Stimulated activated CD8-positive, alpha-beta memory T cell treated with anti-CD3 and anti-CD28 coated beads, Interleukin-12 subunit alpha, Interleukin-12 subunit beta, amount 100 ng/mL, for 4 hours (primary cell): ENCODE measurements around the gene XXYLT1.

ENCODE experiments used
- DNase-seq: peaks from one replicate; pipeline ENCODE4 v3.0.0-alpha.2; 2020; ENCODE audit warnings: low read depth

Gene XXYLT1

GRCh38 chr3:195266428-195266827 lies 4.5 kb downstream of the XXYLT1 start:
- DNase-seq, result no peak

DNA sequence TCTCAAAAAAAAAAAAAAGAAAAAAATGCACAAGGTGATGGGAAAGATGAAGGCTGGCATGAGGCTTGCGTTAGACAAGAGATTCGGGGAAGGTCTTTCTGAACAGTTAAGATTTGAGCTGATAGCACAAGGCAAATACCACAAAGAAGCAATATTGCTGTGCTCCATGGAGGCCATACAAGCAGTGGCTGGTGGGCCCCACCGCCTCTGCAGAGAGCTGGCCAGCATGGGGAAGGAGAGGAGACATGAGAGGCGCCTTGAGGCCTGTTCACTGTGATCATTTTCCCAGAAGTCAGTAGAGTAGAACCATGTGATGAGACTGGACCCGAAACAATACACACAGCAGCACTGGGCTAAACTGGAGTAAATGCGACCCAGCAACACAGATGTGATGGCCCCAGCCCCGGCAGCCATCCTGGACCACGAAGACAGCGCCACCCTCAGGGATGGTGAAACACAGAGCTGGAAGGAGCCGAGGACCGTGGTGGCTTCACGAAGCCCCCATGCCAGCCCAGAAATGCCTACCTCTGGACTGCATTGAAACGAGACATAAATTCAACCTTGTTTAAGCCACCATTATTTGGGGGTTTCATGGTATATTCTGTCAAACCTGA lies 5.5 kb downstream of the XXYLT1 start:
- no peak for DNase-seq

- no peak for DNase-seq
These were observed 6.9 kb downstream of the XXYLT1 start for GRCh38 chr3:195263925-195264600.

- no peak for DNase-seq
These were observed 7.6 kb downstream of the XXYLT1 start for GRCh38 chr3:195263193-195263924.

- no peak for DNase-seq
These were observed 9.0 kb downstream of the XXYLT1 start for GRCh38 chr3:195261925-195262324.

- no peak for DNase-seq
These were observed 10.6 kb downstream of the XXYLT1 start for GRCh38 chr3:195260280-195260905.

DNA sequence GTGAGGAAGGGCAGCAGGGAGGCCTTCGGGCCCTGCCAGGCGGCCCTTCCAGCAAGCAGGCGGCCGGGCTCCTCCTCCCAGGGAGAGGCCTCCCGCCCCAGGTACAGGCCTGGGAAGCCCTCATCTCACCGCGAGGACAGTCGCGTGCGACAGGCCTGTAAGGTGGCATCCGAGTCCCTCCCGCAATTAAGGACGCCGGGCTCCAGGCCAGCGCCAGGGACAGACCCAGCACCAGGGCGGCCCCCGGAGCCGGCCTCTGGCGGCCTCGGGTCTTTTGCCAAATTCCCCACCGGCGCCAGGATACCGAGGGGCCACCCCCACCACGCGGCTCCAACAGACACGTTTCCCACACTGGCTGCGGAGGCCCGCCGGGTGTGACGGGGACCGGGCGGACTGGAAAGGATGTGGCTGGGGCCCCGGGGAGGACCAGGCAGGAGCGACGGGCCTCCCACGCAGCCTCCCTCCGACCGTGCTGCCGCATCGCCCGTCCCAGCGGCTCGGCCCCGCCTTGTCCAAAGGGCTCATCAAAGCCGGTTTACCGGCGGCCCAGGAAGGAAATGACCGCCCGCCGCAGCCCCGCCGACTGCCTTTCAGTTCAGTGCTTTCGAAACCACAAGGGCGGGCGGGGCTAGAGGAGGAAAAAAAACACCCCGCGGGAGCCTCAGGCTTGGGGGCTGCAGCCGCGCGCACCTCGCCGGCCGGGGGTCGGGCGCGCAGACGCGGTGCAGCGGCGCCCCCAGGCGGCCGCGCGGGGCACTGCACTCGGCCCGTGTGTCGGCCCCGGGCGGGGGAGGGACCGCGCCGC lies 11.3 kb downstream of the XXYLT1 start:
- peak; percentile 86 for DNase-seq

DNA sequence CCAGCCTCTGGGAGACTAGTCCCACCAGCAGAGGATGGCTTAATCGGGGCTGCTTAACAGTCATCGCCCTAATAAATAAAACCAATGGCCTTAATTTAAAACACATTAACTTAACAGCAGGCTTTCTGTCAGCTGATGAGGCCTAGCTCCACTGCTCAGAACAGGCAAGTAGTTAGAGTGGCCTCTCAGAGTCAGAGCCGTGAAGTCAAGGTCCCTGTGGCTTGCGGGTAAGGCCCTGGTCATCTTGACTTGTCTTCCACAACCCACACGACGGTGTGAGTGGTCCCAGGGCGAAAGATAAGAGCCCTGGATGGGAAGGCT lies 11.8 kb downstream of the XXYLT1 start:
- DNase-seq, result no peak

DNA sequence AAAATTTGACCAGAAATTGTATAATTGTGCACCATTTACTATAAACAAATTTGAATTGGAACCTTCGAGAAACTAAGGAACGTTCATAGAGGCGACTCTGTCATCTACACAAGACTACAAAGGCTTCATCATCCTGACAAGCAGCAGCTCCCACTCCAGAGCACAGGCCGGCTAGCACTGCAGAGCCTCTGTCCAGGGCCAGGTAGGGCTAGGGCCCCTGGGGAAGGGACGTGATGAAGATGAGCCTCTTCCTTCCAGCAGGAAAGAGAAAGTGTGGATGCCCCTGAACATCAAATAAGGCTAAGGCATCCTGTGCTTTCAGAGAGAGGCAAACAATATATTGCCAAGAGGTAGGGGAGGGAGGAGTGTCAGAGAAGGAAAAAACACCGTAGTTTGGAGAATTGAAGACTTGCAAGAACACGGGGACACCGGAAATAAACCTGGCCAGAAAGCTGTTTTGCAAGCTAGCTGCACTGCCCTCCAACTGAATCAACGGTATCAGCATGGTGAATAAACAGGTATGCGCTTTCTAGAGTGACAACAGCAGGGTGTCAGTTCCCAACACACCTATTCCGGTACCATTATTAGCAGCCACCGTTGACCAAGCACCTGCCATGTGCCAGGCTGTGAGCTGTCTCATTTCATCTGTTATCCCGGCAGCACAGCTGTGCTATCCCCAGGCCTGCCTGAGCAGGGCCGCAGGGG lies 12.4 kb downstream of the XXYLT1 start:
- DNase-seq, result no peak

DNA sequence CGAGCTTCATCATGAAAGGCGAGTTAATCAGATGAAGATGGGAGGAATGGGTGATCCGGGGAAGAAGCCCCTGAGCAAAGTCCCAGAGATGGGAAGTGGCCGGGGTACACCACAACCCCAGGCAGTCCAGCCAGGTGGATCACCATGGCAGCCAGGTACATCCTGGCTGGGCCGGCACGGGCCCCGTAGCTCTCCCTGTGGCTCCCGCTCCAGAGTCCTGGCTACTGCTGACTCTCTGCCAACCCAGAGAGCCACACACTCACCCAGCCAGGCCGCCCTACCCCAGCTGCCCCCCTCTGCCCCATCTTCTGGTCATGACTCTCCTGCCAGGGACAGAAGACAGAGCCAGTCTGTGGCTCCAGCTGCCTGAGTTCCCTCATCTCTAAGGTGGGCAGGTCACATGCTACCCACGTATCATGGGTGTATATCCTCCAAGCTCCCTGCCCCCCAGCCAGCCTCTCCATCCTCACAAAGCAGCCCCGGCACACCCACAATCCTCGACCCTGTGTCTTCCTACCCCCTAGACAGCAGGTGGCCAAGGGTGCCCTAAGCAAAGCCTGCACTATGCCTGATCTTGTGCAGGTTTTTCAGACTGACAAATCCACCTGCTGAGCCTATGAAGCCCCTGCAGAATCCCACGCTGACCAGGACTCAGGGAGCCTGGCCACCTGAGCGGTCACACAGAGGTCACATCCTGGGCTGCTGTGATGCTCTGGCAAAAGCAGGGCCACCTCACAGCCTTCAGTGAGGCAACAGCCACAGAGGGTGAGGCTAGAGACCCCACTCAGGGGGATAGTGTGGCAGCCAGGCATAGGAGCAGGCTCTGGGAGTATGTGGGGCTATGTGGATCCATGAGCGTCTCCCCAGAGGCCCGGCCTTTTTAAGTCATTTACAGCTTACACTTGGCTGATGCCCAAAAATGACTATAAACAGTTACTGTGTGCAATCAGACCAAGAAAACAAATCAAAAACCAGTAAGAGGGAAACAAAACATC lies 13.2 kb downstream of the XXYLT1 start:
- DNase-seq, result no peak

DNA sequence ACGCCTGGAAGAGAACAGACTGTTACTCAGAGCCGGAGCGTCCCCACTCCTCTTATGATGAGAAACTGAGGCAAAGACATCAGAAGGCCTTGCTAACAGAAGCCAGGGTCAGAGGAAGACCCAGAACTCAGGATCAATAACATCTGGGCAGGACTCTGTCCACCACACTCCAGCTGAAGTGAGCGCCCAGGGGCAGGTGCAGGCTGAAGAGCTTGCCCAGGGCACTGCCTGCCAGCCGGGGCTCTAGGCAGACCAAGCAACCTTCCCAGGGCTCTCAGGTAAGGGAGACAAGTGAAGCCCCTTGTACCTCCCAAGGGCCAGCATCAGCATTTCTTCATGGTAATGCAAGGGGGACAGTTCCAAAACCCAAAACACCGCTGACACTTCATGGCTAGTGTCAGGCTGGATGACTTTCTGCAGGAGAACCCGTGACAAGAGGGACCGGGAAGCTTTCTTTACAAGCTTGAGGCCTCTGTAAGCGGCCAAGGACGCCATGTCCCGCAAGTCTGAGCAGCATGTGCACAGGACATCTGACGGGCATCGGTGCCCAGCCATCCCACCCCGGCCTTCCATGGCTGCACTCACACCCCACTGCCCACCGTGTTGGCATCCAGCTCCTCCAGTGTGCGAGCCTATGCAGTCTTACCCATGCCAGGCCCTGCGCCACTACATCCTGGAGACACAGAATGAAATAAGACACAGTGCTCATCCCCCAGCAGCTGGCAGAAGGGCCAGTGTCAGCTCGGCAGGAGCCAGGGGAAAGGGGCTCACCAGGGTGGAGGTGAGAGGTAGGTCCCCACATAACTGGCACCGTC lies 14.1 kb downstream of the XXYLT1 start:
- no peak for DNase-seq

DNA sequence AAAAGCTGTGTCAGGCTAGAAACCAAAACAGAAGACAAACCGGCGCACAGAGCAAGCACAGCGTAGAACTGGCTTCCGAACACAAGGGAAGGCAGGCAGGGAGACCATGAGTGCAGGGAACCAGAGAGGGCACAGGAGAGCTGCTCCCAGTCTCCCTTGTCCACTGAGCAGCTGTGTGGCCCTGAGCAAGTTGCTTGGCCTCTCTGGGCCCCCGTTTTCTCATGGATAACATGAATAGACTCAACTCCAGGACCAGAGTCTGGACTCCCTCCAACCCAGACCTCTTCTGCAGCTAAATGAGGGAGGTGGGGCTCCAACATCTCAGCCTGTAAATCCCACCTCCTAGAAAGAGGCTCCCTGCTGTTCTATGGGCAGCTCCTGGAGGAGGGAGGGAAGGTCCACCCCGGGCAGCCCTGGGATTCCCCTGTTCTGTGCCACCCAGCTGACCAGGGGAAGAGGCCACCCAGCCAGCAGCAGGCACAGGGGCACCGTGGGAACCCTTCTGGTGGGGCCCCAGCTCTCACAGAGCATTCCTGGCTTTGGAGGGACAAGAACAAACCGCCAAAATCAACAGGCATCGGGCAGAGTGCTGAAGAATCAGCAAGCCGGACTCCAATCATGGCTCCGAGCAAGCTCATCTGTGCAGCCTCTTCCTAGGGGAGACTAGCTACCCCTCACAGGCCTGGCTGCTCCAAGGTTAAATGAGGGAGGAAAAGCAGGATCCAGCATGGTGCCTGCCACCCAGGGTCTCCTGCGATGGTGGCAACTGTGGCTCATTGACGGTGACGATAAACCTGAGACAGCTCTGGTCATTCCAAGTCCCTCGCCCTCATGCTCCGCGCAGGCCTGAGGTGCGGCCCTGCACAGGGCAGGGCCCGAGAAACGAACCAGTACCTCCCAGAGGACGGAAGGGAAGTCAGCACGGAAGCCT lies 15.1 kb downstream of the XXYLT1 start:
- no peak for DNase-seq

DNA sequence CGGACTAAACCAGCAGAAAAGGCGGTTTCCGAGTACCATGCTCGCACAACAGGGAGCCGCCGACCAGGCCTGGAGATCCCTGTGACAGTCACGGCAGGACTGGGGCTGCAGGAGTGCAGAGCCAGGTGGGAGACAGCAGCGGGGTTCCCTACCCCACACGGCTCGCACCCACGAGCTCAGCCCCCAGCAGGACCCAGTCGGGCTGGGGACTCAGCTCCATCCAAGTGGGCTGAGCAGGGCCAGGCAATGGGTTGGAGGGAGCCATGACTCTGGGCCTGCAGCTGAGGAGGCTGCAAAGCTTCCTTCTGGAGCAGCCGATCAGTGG lies 15.8 kb downstream of the XXYLT1 start:
- no peak for DNase-seq

DNA sequence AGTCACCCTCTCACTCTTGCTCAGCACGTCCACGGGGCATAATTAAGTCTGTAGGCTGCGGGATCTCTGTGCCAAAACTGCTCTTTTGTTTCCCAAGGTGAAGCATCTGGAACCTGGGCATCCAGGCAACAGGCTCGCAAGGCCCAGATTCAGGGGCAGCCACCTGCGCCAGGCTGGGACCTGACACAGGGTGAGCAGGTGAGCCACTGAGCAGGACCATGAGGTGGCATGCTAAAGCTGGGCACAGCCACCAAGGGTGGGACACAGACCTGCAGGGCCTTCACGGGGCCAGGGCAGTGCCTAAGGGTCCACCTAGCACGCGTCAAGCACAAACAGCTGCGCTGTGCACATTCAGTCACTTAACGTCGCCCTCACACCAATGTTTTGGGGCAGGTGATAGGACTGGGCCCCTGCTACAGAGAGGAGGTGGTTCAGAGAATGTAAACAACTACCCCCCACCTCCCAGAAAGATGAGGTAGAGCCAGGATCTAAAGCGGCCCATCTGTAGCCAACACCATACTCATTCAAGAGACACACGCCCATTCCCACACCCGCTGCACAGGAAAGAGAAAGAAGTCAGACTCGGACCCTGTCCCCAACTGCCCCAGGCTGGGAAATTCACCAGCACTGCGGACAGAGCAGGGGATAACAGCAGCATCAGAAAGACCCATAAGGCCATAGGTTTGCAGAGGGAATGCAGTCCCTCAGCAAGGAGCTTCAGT lies 16.3 kb downstream of the XXYLT1 start:
- no peak for DNase-seq

DNA sequence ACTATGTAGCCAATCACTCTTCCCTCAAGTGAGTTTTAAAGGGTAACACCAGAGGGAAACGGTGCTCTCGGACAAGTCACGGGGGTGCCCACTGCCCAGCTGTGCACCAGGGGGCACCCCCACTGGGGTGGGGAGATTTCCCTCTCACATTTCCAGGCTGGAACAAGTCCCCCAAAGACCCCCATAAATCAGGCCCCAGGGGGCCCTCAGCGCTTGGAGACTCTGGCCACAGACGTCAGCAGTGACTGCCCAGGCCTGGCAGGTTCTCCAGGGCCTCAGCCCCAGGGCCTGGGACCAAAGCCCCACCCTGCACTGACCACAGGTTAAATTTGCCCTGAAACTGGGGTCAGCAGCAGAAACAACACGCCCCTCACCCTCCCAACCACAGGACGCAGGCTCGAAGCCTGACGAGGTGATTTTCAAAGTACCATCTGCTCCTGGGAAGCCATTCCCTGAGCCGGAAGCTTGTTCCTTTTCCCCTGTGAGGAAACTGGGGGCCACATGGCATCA lies 17.0 kb downstream of the XXYLT1 start:
- DNase-seq, result no peak

DNA sequence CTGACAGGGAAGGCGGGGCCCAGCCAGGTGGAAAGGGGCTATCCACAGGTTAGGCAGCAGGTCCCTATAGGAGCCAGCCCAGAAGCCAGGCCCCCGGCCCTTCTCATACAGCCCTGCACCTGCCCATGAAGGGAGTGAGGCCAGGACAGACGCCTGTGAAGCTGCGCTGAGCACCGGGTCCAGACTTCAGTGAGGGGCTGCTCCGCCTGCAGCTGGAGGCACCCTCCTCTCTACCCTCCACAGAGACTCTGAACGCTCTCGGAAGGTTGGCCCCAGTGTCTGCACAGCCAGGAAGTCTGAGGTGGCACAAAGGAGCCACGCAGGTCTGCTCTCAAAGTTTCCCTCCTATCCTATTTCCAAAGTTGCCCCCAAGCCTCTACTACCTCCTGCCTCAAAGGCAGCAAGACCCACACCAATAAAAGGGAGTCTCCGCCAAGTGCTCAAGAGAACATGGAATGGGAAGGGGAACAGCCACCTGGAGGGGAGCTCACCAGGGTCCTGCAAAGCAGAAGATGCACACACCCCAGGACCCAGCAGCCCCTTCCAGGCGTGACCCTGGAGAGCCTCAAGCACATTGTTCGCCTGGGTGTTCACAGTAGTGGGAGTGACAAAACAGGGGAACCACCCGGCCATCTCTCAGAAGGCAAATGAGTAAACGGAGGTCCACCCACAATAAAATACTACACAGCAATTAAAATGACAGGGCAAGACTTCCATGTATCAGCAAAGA lies 19.5 kb downstream of the XXYLT1 start:
- DNase-seq, result no peak
